ENCODE results near the gene MIER3.
"Not testable (repeated sequence)": the region's sequence is repeated elsewhere in the genome, so short reads cannot be mapped to it uniquely, and the experiment has no call there.

MIER3 gene, protein sequence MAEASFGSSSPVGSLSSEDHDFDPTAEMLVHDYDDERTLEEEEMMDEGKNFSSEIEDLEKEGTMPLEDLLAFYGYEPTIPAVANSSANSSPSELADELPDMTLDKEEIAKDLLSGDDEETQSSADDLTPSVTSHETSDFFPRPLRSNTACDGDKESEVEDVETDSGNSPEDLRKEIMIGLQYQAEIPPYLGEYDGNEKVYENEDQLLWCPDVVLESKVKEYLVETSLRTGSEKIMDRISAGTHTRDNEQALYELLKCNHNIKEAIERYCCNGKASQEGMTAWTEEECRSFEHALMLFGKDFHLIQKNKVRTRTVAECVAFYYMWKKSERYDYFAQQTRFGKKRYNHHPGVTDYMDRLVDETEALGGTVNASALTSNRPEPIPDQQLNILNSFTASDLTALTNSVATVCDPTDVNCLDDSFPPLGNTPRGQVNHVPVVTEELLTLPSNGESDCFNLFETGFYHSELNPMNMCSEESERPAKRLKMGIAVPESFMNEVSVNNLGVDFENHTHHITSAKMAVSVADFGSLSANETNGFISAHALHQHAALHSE

DNA sequence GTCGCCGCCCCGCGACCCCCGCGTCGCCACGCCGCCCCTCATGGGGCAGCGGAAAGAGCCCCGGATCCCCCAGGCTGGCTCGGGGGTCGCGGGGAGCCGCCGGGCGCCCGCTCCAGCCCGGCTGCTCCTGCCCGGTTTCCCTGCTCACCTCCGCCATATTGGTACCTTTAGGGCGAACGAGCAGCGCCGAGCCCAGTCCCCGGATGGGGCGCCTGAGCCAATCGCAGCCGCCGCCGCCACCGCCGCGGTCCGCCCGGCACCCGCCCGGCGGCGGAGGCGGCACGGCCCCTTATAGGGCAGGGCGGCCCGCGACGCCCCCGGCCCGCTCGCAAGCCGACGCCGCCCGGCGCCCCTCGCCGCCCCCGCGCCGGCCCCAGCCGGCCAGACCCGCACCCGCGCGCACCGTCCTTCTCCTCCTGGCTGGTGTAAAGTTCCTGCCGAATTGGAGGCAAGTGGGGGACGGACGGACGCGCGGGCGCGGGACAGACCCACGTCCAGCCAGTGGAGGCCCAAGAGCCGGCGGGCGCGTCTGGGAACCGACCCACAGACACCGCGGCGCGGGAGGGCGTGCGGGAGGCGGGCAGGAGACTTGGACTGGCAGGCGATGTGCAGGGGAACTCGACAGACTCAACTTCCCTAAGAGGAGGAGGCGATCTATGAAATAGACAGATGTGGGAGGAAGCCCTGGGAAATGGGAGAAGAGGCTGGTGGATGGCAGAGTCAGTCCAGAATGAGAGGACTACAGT, at the start of gene MIER3:
MIER3 (minus strand) TSS at position 178 of the 746 bp plus-strand sequence; CDS start at position 157, 21 bp downstream.
- no peak for DNase-seq

DNA sequence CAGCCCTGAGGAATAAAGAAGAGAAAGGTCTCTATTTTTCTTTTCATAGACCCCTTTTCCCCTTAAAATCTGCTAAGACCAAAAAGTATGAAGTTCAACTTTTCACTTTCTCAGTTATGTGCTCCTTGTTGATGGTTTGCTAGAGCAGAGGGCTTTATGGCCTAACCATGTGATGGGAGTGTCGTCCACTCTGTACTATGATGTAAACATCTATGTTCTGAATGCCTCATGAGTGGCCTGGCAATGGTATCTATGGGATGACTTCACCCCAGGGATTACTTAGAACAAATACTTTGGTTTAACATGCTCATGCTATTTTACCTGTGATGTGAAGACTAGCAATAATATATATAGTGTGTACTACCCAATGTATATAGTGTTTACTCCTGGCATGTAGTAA, 43.7 kb upstream of the MIER3 start:
- DNase-seq: no peak

DNA sequence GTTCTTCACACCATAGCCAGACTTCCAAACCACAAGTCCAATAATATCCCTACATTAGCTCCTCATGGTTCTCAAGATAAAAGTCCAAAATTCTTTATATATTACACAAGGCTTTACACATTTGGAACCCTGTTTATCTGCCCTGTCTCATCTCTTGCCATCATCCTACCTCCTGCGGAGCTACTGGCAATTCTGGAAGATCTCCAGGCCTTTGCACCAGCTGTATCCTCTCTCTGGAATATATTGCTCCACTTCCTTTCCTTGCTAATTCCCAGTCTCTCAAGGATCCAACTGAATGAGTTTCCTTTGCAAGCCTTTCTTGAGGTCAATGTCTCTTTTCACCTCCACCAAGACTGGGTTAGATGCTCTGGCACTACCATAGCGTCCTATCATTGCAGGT, 41.3 kb upstream of the MIER3 start:
- DNase-seq: no peak

DNA sequence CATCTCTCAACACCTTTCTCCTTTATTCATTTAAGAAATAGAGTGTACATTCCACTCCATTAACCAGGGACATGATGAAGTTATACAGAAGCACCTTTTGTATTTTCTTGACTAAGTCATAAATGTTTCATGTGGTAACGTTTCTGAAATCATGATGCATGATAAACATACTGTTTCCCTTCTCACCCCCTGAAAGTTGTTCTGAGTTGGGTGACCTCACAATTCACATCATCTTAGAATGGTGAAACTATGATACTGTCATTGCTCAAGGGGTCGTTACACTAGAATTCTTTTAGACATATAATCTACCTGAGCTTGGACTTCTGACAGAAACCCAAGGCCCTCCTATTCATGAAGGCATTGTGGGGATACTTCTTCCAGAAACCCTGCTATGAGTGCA, 37.8 kb upstream of the MIER3 start:
- DNase-seq: no peak

DNA sequence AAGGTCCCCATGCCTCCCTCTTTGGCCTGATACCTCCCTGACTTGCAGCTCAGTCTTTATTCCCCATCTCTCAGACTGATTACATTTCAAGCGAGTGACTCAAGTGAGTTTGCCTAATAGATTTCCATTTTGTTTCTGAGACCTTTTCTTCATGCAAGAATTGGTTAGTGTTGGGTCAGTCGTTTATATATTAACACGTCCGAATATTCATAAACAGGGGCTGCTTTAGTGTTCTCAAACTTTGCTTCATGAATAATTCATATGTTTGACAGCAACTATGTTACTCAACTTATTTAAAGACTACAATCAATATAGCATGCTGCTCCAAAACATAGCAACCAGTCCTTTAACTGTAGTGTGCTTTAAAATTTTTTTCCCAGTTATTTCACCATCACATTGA, 36.6 kb upstream of the MIER3 start:
- no peak for DNase-seq

DNA sequence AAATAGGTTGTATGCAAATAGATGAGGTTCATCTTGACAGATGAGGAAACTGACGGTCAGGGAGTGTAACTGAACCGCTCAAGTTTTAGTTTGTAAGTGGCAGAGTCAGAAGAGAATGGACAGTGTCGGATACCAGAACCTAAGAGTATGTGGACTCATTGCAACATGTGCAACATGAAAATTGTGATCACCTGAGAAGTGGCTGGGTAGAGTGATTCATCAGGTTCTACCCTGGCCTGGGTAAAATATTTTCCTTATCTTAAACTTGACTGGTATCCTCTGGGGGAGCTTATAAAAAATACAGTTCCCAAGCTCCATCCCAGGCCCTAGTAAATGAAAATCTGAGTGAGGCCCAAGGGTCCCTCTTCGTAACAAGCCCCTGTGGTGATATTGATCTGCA, 35.2 kb upstream of the MIER3 start:
- no peak for DNase-seq

DNA sequence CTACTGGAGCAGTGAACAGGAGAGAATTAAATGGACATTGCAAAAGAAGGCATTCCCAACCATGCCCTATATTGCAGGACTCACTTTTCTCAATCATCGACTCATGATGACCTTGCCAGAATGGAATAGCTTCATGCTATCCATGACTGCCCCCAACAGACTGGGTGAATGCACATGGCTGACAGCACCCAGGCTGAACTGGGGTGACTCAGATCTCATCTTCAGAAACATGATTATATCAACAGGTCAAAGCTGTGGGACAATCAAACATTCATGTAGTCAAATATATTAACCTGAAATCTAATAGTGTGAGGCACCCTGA, 34.7 kb upstream of the MIER3 start:
- no peak for DNase-seq

DNA sequence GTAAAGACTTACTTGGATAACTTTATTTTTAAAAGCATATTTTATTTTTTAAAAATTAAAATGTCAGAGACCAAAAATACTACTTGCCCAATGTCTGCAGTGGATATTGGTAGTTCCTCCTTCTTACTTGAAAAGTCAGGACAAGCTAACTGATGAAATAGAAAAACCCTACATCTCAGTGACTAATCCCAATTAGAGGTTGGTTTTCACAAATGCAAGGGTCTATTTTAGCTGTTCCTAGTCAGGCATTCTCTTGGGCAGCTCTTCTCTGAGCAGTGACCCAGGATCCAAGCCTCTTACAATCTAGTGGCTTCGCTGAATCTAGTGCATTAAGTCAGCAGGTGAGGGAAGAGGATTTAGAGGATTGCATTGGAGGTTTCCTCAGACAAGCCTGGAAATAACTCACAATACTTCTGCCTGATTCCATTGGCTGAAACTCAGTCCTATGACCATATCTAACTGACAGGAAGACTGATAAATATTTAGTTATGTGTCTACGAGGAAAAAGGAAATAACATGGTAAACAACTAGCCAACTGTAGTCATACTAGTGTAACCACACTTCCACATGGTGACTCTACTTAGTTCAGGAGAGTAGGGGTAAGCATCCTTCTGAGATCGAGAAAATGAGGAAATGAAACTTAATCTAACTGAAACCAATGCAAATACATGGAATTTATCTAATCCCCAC, 34.2 kb upstream of the MIER3 start:
- no peak for DNase-seq

DNA sequence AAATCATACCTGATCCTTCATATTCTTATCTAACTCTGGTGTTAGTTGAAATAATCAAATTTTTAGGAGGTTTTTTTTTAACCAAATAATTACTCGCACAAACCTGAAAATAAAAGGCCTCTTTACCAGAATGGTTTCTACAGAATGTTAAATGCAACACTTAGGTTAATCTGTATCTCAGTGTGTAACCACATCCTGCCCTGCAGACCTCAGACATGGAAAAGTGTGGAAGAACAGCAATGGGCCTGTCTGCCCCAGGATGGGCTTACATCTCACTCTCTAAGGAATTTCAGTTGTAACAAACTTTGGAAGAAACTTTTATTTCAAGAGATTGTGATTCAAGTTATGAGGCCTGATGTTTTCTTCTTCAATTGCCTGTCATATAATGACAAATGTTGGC, 32.5 kb upstream of the MIER3 start:
- DNase-seq: no peak

DNA sequence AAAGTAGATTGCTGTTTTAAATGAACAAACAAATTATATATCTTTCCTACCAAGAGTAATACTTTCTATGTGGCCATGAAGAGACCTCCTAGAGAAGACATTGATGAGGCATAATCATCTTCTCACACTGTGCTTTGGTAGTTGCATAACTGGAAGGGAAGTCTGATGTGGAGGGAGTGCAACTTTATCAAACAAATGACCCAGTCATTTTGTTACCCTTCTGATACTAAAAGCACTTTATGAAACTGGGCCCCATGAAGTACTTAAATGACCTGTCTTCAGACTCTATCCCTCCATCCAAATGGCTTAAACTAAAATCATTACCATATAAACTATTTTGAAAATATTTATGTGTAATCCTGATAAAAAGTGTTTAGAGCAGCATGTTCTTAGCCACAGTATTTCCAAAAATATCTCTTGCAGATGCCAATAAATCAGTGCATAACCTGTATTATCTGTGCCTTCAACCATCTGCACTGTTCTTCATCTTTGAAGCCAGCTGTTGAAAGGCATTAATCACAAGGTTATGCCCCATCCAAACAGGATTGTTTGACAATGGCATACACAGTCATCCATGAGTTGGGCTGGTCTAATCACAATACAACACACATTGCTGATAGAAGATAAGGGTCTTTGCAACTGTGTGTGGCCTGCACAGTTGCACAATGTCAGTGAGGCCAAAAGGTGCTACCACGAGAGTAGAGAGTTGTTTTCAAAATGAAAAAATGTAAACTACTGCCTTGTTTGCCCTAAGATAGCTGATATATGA, 31.9 kb upstream of the MIER3 start:
- DNase-seq: no peak

DNA sequence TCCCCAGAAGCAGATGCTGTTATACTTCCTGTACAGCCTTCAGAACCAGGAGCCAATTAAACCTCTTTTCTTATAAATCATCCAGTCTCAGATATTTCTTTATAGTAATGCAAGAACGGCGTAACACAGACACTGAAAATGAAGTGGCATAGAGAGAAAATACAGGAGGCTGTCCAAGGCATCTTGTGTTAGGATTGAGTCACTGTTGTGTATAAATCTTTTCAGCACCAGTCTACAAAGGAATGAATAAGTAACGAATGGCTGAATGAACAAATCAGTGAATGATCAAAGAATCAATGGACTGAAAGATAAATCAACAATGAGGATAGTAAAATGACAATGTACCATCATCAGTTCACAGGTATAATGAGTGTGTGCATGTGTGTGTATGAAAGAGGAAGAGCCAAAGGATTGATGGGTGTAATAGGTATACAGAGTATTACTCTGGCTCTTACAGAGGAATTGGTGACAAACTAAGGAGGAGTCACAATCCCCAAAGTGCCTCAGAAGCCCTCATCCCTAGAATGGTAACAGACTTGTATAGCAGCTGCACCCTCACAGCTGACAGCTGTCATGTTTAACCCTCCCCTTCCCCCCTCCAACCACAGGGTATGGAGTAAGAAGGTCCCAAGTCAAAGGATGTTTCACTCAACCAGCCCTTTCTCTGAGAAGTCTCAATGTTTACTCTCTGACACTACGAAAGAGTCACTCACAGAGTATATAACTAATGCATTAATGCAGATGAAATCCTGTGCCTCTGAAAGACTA, 29.8 kb upstream of the MIER3 start:
- DNase-seq: no peak

DNA sequence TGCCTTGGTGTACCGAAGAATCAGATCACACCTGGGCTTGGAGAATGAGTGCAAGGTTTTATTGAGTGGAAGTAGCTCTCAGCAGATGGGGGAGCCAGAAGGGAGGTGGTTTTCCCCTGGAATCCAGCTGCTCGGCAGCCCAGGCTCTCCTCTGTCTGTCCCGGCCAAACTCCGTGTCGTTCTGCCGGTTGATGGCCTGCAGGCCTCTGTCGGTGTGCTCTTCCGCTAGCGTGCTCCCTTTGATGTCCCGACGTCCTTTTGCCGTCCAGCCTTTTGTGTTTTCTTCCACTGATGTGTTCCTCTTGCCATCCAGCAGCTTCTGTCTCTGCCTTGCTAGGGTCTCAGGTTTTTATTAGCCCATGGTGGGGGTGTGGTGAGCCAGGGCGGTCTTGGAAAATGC, 28.0 kb upstream of the MIER3 start:
- no peak for DNase-seq

DNA sequence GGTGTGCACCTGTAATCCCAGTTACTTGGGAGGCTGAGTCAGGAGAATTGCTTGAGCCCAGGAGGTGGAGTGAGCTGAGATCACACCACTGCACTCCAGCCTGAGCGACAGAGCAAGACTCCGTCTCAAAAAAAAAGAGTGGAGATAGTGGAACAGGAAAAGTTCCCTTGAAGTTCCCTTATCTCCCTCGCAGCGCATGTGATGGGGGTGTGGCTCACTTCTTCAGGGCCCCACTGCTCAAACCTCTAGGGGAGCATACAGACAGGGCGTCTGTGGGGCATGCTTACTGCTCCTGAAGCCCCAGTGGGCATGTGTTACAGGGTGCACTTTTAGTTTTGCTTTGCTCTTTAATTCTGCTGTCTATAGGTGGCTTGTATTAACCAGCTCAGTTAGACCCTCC, 27.6 kb upstream of the MIER3 start:
- DNase-seq: not testable (repeated sequence)

DNA sequence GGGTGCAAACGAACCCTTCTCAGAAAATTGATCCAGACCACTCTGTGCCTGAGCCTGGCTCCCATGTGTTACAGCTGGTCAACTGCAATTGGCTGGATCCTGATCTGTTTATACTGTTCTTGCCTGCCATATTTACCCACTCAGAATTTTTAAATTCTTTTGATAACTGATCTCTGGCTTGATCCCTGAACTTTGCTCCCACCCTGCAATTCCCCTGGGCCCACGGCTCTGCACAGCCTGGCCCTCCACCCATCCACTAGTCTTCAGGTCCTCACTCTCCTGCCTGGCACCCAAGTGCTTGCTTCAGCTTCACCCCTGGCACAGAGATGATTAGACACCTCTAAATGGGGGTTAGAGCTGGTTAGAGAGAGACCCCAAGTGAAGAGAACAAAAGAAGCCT, 25.9 kb upstream of the MIER3 start:
- no peak for DNase-seq

DNA sequence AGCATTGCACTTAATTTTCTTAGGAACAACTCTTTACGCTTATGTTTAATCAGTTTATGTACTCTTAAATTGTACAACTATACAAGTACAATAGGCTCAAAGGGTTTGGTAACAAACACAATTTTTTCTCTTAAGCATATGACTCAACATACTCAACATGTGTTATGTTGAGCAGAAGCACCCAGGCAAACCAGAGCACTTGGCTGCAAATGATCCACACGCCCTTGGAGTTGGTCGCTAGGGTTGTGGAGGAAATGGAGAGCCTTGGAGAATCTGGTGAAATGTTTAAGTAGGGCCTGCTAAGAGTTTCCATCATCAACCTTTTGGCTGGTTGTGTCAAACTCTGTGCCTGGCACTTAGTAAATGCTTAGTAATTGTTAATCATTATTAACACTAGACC, 25.1 kb upstream of the MIER3 start:
- DNase-seq: no peak

DNA sequence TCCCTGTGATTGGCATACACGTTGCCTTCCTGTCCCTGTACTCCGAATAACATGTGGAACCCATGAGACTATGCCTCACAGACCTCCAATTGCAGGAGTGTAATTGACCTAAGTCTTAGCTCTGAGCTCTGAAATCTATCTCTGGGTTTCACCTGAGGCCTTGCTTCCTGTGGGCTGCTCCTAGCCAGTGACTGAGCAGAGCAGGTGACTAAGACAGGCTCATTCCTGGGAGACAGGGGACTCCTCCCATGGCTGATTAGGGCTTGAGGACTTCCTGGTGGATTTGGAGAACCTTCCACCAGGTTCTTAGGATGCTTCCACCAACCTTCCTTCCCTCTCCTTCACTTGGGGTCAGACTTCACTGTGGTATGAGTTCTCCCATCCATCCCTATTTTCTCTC, 22.3 kb upstream of the MIER3 start:
- no peak for DNase-seq

DNA sequence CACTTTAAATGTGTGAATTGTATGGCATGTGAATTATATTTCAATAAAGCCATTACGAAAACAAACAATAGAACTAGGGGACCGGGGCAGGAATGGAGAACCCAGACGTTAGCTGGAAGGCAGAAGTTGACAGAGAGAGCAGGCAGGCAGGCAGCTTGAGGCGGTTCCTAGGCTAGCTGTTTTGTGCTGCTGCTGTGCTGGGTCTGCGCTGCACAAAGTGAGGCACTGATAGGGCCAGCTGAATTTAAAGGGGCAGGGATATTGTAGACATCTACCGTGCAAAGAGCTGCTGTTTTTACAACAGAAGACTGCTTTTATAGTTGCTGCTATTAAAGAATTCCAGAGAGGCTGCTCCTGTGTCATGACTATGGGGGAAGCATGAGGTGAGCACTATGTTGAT, 21.6 kb upstream of the MIER3 start:
- DNase-seq: no peak

DNA sequence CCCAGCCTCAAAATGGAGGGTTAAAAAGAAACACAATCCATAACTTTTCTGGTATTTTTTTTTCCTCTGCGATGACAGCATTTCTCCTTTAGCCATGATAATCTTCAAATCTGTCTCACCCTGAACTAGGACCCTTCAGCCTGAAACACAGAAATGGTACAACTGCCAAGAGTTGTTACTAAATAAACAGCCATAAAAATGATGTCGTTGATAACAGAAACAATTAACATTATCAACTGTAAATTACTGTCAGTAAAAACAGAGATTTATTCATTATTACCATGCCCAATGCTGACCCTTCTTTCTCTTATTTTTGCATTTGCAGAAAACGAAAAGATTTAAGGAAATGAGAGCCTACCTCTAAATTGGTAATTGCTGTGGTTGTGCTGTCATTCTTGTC, 19.4 kb upstream of the MIER3 start:
- DNase-seq: no peak

DNA sequence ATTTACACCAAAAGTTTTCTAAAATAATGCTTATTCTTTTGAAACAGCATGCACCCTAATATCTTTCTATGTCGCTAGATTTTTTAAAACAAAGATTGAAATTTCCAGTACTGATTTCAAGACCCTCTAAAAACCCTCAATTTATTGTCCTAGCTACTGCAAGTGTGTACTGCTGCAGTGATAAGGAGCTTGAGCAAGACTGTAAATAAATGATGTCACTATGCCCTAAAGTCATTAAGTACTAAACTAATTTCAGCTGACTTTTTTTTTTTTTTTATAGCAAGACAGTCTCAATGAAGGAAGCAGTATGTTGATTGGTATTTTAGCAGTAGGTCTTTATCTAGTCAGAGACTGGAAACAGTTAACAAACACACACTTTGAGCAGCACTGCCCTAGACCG, 12.2 kb upstream of the MIER3 start:
- DNase-seq: no peak

DNA sequence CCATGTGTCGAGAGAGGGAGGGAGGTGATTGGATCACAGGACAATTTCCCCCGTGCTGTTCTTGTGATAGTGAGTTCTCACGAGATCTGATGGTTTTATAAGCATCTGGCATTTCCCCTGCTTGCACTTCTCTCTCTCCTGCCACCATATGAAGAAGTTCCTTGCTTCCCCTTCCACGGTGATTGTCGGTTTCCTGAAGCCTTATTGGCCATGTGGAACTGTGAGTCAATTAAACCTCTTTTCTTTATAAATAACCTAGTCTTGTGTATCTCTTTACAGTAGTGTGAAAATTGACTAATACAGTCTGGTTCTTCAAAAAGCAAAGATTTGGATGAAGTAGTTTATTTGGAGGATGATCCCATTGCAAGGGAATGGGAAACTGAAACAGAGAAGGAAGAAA, 11.3 kb upstream of the MIER3 start:
- no peak for DNase-seq

DNA sequence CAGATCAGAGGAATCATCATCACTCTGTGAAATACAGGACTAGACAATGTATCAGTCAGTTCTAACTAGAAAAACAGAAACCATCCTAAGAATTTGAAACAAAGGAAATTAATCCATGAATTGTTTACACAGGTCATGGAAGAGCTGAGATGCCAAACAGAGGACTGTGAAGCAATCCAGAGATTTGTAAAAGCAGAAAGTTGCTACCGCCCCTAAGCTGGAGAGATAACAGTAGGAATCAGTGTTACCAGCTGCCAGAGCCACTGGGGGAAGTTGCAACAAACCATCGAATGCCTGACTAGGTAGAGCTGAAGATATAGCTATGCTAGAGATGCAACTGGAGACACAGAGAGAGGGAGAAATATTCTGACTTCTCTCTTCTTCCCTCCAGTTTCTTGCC, 10.4 kb upstream of the MIER3 start:
- DNase-seq: no peak

DNA sequence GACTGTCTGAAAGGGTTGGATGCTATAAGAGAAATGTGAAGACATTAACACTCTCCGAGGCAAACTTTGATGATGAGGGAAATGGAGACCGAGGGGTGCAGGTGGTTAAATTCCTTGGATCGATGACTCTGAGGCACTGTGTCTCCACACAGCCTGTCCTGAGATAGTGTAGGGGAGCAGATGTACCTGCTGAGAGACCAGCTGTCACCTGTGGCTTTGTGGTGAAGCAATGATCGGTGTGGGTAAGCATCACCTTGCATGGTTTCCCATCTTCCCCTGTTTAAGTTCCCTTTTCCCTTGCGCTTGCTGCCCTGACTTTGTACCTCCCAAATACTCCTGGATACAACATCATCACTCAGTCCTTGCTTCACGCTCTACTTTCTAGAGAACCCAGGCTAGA, 9.8 kb upstream of the MIER3 start:
- DNase-seq: no peak

Measured in NCI-H1417 treated with DMSO at 0.1 percent for 48 hours (cell line).